SK-N-SH (cell line): ENCODE data around the gene SNRNP70. TPM values are rescaled to one million over a fixed set of nuclear protein-coding genes. Genes with fewer than 3 reads are reported as not detected.

ENCODE experiments used
- CTCF ChIA-PET: fragments of 300-600, 350-600 bp; formaldehyde crosslinking; extraction: SDS; loops from one replicate; lab custom pipeline; 2021; lab: Yijun Ruan, JAX
- POLR2A ChIA-PET: fragments of 350-600 bp; sonication (Branson Sonifier 250); formaldehyde crosslinking; extraction: SDS; loops from one replicate; lab custom pipeline; 2020; ENCODE audit warnings: antibody characterized with exemption, inconsistent platforms; lab: Yijun Ruan, JAX
- DNase-seq: peaks from one replicate; pipeline ENCODE4 v3.0.0; 2012
- H2AFZ ChIP-seq: fragments of 200-600 bp; sonication (generic); 2 replicates; pipeline ENCODE4 v1.8.1; 2016; ENCODE audit warnings: antibody characterized with exemption, mild to moderate bottlenecking, low read depth
- H3F3A ChIP-seq: fragments of 200-600 bp; sonication (generic); replicated peaks from 2 replicates; pipeline ENCODE3; 2016; ENCODE audit warnings: antibody characterized with exemption, mild to moderate bottlenecking; ENCODE audit not compliant: insufficient read depth
- H3K27ac ChIP-seq, 2 experiments: fragments of 200-500 bp in 1 of 2; fragments of 200-600 bp in 1 of 2; sonication (Bioruptor generic) in 1 of 2; sonication (generic), shearing (Covaris generic) in 1 of 2; 2 replicates each; pipeline versions ENCODE4 v1.5.1 to v1.6.1; 2014 to 2016; ENCODE audit warnings: low read depth in 2 of 2, inconsistent platforms in 1 of 2, low read length in 1 of 2, mild to moderate bottlenecking in 1 of 2, mixed read lengths in 1 of 2
- H3K27me3 ChIP-seq: fragments of 200-600 bp; sonication (generic), shearing (Covaris generic); 2 replicates; pipeline ENCODE4 v1.6.1; 2016; ENCODE audit warnings: mixed run types; ENCODE audit not compliant: insufficient read depth
- H3K36me3 ChIP-seq, 2 experiments: fragments of 200-500 bp in 1 of 2; fragments of 200-600 bp in 1 of 2; sonication (Bioruptor generic) in 1 of 2; sonication (generic) in 1 of 2; replicated peaks in 1 of 2; 2 replicates each; pipeline versions ENCODE3 to v1.5.1; 2014 to 2016; ENCODE audit warnings: low read length in 1 of 2, mild to moderate bottlenecking in 1 of 2; ENCODE audit not compliant: insufficient read depth in 2 of 2, control insufficient read depth in 1 of 2
- H3K4me1 ChIP-seq, 2 experiments: fragments of 200-500 bp in 1 of 2; fragments of 200-600 bp in 1 of 2; sonication (Bioruptor generic) in 1 of 2; sonication (generic), shearing (Covaris generic) in 1 of 2; 2 replicates each; pipeline versions ENCODE4 v1.5.1 to v1.6.1; 2014 to 2016; ENCODE audit warnings: low read depth in 1 of 2, low read length in 1 of 2, mixed run types in 1 of 2; ENCODE audit not compliant: insufficient read depth in 2 of 2, control insufficient read depth in 1 of 2
- H3K4me2 ChIP-seq: fragments of 200-600 bp; sonication (generic), shearing (Covaris generic); 2 replicates; pipeline ENCODE4 v1.6.1; 2017; ENCODE audit warnings: mixed run types
- H3K4me3 ChIP-seq, 2 experiments: fragments of 200-500 bp in 1 of 2; fragments of 200-600 bp in 1 of 2; sonication (Bioruptor generic) in 1 of 2; sonication (generic), shearing (Covaris generic) in 1 of 2; 2 replicates each; pipeline versions ENCODE4 v1.5.1 to v1.8.1; 2014 to 2016; ENCODE audit warnings: low read depth in 2 of 2, inconsistent platforms in 1 of 2, low read length in 1 of 2, mild to moderate bottlenecking in 1 of 2, mixed read lengths in 1 of 2, moderate library complexity in 1 of 2
- H3K79me2 ChIP-seq: fragments of 200-600 bp; sonication (generic); 2 replicates; pipeline ENCODE4 v1.8.1; 2017; ENCODE audit warnings: mild to moderate bottlenecking; ENCODE audit not compliant: insufficient read depth
- H3K9ac ChIP-seq: fragments of 200-600 bp; sonication (generic); 2 replicates; pipeline ENCODE4 v1.6.1; 2017; ENCODE audit warnings: mixed run types
- H3K9me2 ChIP-seq: fragments of 200-600 bp; sonication (generic); 2 replicates; pipeline ENCODE4 v1.6.1; 2017; ENCODE audit warnings: mixed run types
- H3K9me3 ChIP-seq: fragments of 200-600 bp; sonication (generic); 2 replicates; pipeline ENCODE4 v1.6.1; 2017; ENCODE audit warnings: mixed run types, mild to moderate bottlenecking, moderate library complexity
- H4K20me1 ChIP-seq: fragments of 200-600 bp; sonication (generic); 2 replicates; pipeline ENCODE4 v1.6.1; 2017; ENCODE audit warnings: mild to moderate bottlenecking, mixed run types; ENCODE audit not compliant: insufficient read depth
- CHD2 ChIP-seq: fragments of 150-350 bp; IDR thresholded peaks from 2 replicates; pipeline ENCODE4 v1.6.1; 2018; ENCODE audit warnings: low read length; ENCODE audit not compliant: partially characterized antibody
- CTCF ChIP-seq: fragments of 200-600 bp; sonication (generic); IDR thresholded peaks from 2 replicates; pipeline ENCODE4 v1.6.1; 2017; ENCODE audit warnings: antibody characterized with exemption, mild to moderate bottlenecking, moderate library complexity
- ELF1 ChIP-seq: IDR thresholded peaks from 2 replicates; pipeline ENCODE4 v1.4.0; 2012
- EZH2phosphoT487 ChIP-seq: fragments of 200-600 bp; sonication (generic); IDR thresholded peaks from 2 replicates; pipeline ENCODE4 v1.6.1; 2017; ENCODE audit warnings: low read depth, mixed run types, mild to moderate bottlenecking, antibody characterized with exemption, moderate library complexity, borderline replicate concordance
- FOXJ3 ChIP-seq: sonication (generic); formaldehyde crosslinking; IDR thresholded peaks from 2 replicates; pipeline ENCODE4 v1.5.1; 2020; ENCODE audit warnings: mild to moderate bottlenecking, missing genetic modification reagents
- GATA2 ChIP-seq: sonication (generic); formaldehyde crosslinking; IDR thresholded peaks from 2 replicates; pipeline ENCODE4 v1.5.0; 2020; ENCODE audit warnings: mild to moderate bottlenecking, missing genetic modification reagents
- JUND ChIP-seq: IDR thresholded peaks from 2 replicates; pipeline ENCODE4 v1.4.0; 2012
- MAX ChIP-seq: IDR thresholded peaks from 2 replicates; pipeline ENCODE4 v1.4.0; 2012; ENCODE audit warnings: low read depth
- MXI1 ChIP-seq: IDR thresholded peaks from 2 replicates; pipeline ENCODE4 v1.6.1; 2012; ENCODE audit warnings: mild to moderate bottlenecking, low read depth, low read length, improper control_type of control experiment
- NFIC ChIP-seq: IDR thresholded peaks from 2 replicates; pipeline ENCODE4 v1.4.0; 2012; ENCODE audit warnings: borderline replicate concordance
- NRF1 ChIP-seq: IDR thresholded peaks from 2 replicates; pipeline ENCODE4 v1.6.1; 2012; ENCODE audit warnings: low read depth, mild to moderate bottlenecking, low read length
- POLR2AphosphoS5 ChIP-seq: IDR thresholded peaks from 2 replicates; pipeline ENCODE4 v1.6.1; 2012; ENCODE audit warnings: low read depth, low read length
- RAD21 ChIP-seq: IDR thresholded peaks from 2 replicates; pipeline ENCODE4 v1.6.1; 2012; ENCODE audit warnings: mild to moderate bottlenecking, low read length
- RCOR1 ChIP-seq: fragments of 150-350 bp; IDR thresholded peaks from 2 replicates; pipeline ENCODE4 v1.6.1; 2017; ENCODE audit warnings: antibody characterized with exemption, low read length
- RXRA ChIP-seq: IDR thresholded peaks from 2 replicates; pipeline ENCODE4 v1.4.0; 2012; ENCODE audit warnings: low read depth, mild to moderate bottlenecking, borderline replicate concordance
- SIN3A ChIP-seq: IDR thresholded peaks from 2 replicates; pipeline ENCODE4 v1.6.1; 2012; ENCODE audit warnings: low read depth, mild to moderate bottlenecking, low read length, moderate library complexity, borderline replicate concordance
- SMC3 ChIP-seq: IDR thresholded peaks from 2 replicates; pipeline ENCODE4 v1.6.1; 2012; ENCODE audit warnings: low read depth, low read length, improper control_type of control experiment
- TAF1 ChIP-seq: IDR thresholded peaks from 2 replicates; pipeline ENCODE4 v1.6.1; 2012; ENCODE audit warnings: low read depth, mild to moderate bottlenecking, low read length, moderate library complexity, borderline replicate concordance
- TEAD4 ChIP-seq: IDR thresholded peaks from 2 replicates; pipeline ENCODE4 v1.4.0; 2012; ENCODE audit warnings: mild to moderate bottlenecking, borderline replicate concordance; ENCODE audit not compliant: insufficient read depth
- YY1 ChIP-seq: IDR thresholded peaks from 2 replicates; pipeline ENCODE4 v1.4.0; 2012; ENCODE audit warnings: low read depth, mild to moderate bottlenecking
- ZBTB33 ChIP-seq: IDR thresholded peaks from 2 replicates; pipeline ENCODE4 v1.4.0; 2012; ENCODE audit warnings: low read depth, borderline replicate concordance
- WGBS: methylation state at CpG from one replicate; pipeline ENCODE4 v1.1.6; 2017; ENCODE audit warnings: low lambda C conversion rate; 5-methylcytosine and 5-hydroxymethylcytosine counted together
- polyA plus RNA-seq, 3 experiments: library from polyadenylated mRNA; depleted of rRNA; stranded (reverse); fragments of >200 nt; gene quantifications; 2 replicates each; pipeline ENCODE4 v1.2.3, GENCODE V29; 2012
- small RNA-seq, 7 experiments: library from RNA; depleted of rRNA; stranded (forward); fragments of <200 nt; gene quantifications; one replicate each; pipeline ENCODE3, GENCODE V24; 2012

Gene SNRNP70
- polyA plus RNA-seq, 1 of the 3 experiments (the other 2 are of a cell fraction): 359 TPM

GRCh38 chr19:49157445-49158224 lies 72.4 kb downstream of the SNRNP70 start, which contains the start of gene TRPM4:
Gene TRPM4, plus strand, starts transcription at chr19:49157792. Its CDS starts 75 bp downstream, at chr19:49157867.
- Histone ChIP-seq H4K20me1 (peaks cover 3% of the 10 kb centered on the region; the same call in 1 of the 2 replicates), H3F3A (peaks cover 3% of the 10 kb centered on the region), H3K27ac (peak within 1 kb of the TSS; percentile 31 to 56; a peak in 2 of 4 replicates), H3K9me2 (no peaks in the 10 kb centered on the region), H3K9ac (peak within 1 kb of the TSS; percentile 93), H2AFZ (peak within 1 kb of the TSS; percentile 45; the same call in 1 of the 2 replicates), H3K4me1 (peaks cover 0 to 11% of the 10 kb centered on the region in 2 experiments; a peak in 1 of 4 replicates), H3K4me2 (peak within 1 kb of the TSS; percentile 81), H3K9me3 (no peaks in the 10 kb centered on the region)
- ChIA-PET POLR2A (no interaction called here), CTCF (interaction anchor here (1.3 to 1.5 kb wide), 2 partner anchors 11 to 41 kb away, joined by 5 to 6 read pairs; no protein-coding TSS in a partner anchor)
- WGBS: 2% methylated on average over 32 of the region's 41 CpGs
- TF ChIP-seq POLR2AphosphoS5: peak; percentile 89
- TF ChIP-seq NRF1: no peak
- TF ChIP-seq YY1: no peak
- TF ChIP-seq RCOR1: no peak
- peak; percentile 60 for TF ChIP-seq MXI1
- TF ChIP-seq RAD21: no peak
- no peak for TF ChIP-seq TEAD4
- no peak for TF ChIP-seq FOXJ3
- no peak for TF ChIP-seq CHD2
- no peak for TF ChIP-seq ELF1
- TF ChIP-seq RXRA: no peak
- no peak for TF ChIP-seq SMC3
- TF ChIP-seq MAX: no peak
- no peak for TF ChIP-seq JUND
- TF ChIP-seq SIN3A: peak; percentile 26; the same call in 1 of the 2 replicates
- TF ChIP-seq TAF1: peak; percentile 81
- no peak for TF ChIP-seq CTCF
- no peak for TF ChIP-seq EZH2phosphoT487
- TF ChIP-seq GATA2 (CRISPR knock-in tag): no peak
- no peak for TF ChIP-seq ZBTB33
- no peak for TF ChIP-seq NFIC
- TF ChIP-seq, all 33 proteins: peak for 4
- Histone ChIP-seq H3K4me3 (peak within 1 kb of the TSS; percentile 77 to 88), H3K36me3 (no peaks in the 10 kb centered on the region), H3K79me2 (peaks cover 23% of the 10 kb centered on the region), H3K27me3 (no peaks in the 10 kb centered on the region)
- peak; percentile 92 for DNase-seq

Small RNAs within 50 kb of the gene (small RNA-seq; reads per million reads assigned to genes)
- 0 to 3.4 (median 0) reads per million in 7 experiments for gene RN7SL708P

Other genes starting within 250 kb of the SNRNP70 start
- gene HSD17B14, start 249.0 kb upstream of the SNRNP70 start, polyA plus RNA-seq (2012; rRNA removed): 27.9 and 29.7 TPM in 2 replicates
- gene PLEKHA4, start 216.8 kb upstream of the SNRNP70 start, polyA plus RNA-seq (2012; rRNA removed): 4.7 and 5.6 TPM in 2 replicates
- gene PPP1R15A, start 213.0 kb upstream of the SNRNP70 start, polyA plus RNA-seq (2012; rRNA removed): 62.3 and 73.7 TPM in 2 replicates
- 0.03 and 0.08 TPM in 2 replicates for gene TULP2, start 186.7 kb upstream of the SNRNP70 start, polyA plus RNA-seq (2012; rRNA removed)
- 259 and 397 TPM in 2 replicates for gene NUCB1, start 185.1 kb upstream of the SNRNP70 start, polyA plus RNA-seq (2012; rRNA removed)
- 0.31 and 0.72 TPM in 2 replicates for gene DHDH, start 151.8 kb upstream of the SNRNP70 start, polyA plus RNA-seq (2012; rRNA removed)
- 278 and 640 TPM in 2 replicates for gene BAX, start 130.6 kb upstream of the SNRNP70 start, polyA plus RNA-seq (2012; rRNA removed)
- gene FTL, start 120.1 kb upstream of the SNRNP70 start, polyA plus RNA-seq (2012; rRNA removed): 587 and 875 TPM in 2 replicates
- gene GYS1, start 92.1 kb upstream of the SNRNP70 start, polyA plus RNA-seq (2012; rRNA removed): 24.1 and 25.3 TPM in 2 replicates
- gene RUVBL2, start 91.6 kb upstream of the SNRNP70 start, polyA plus RNA-seq (2012; rRNA removed): 411 and 459 TPM in 2 replicates
- gene LHB, start 68.4 kb upstream of the SNRNP70 start, polyA plus RNA-seq (2012; rRNA removed): 0.13 and 0.23 TPM in 2 replicates
- 0.10 TPM in 1 of 2 replicates, not detected in the other for gene CGB3, start 61.1 kb upstream of the SNRNP70 start, polyA plus RNA-seq (2012; rRNA removed)
- gene CGB2, start 53.6 kb upstream of the SNRNP70 start, polyA plus RNA-seq (2012; rRNA removed): 0.50 and 0.64 TPM in 2 replicates
- gene CGB1, start 48.6 kb upstream of the SNRNP70 start, polyA plus RNA-seq (2012; rRNA removed): not detected in 2 replicates
- gene CGB5, start 41.6 kb upstream of the SNRNP70 start, polyA plus RNA-seq (2012; rRNA removed): 0.11 and 0.16 TPM in 2 replicates
- 0.13 TPM in 1 of 2 replicates, not detected in the other for gene CGB8, start 36.3 kb upstream of the SNRNP70 start, polyA plus RNA-seq (2012; rRNA removed)
- gene CGB7, start 27.7 kb upstream of the SNRNP70 start, polyA plus RNA-seq (2012; rRNA removed): 2.0 and 2.1 TPM in 2 replicates
- 0.66 and 1.6 TPM in 2 replicates for gene NTF4, start 20.6 kb upstream of the SNRNP70 start, polyA plus RNA-seq (2012; rRNA removed)
- 0.02 TPM in 1 of 2 replicates, not detected in the other for gene KCNA7, start 12.8 kb upstream of the SNRNP70 start, polyA plus RNA-seq (2012; rRNA removed)
- gene LIN7B, start 28.9 kb downstream of the SNRNP70 start, polyA plus RNA-seq (2012; rRNA removed): 20.8 and 21.1 TPM in 2 replicates
- gene C19orf73, start 33.7 kb downstream of the SNRNP70 start, polyA plus RNA-seq (2012; rRNA removed): 2.6 and 3.0 TPM in 2 replicates
- gene PPFIA3, start 34.1 kb downstream of the SNRNP70 start, polyA plus RNA-seq (2012; rRNA removed): 5.7 and 5.8 TPM in 2 replicates
- gene HRC, start 69.9 kb downstream of the SNRNP70 start, polyA plus RNA-seq (2012; rRNA removed): not detected in 2 replicates
- 16.9 and 20.6 TPM in 2 replicates for gene TRPM4, start 72.3 kb downstream of the SNRNP70 start, polyA plus RNA-seq (2012; rRNA removed)
- gene SLC6A16, start 239.7 kb downstream of the SNRNP70 start, polyA plus RNA-seq (2012; rRNA removed): 0.33 and 0.80 TPM in 2 replicates
- gene CD37, start 250.0 kb downstream of the SNRNP70 start, polyA plus RNA-seq (2012; rRNA removed): not detected in 2 replicates